ENCODE results near the gene UBB. TPM values are rescaled to one million over a fixed set of nuclear protein-coding genes. Genes with fewer than 3 reads are reported as not detected.

Gene UBB
- total RNA-seq, 1 donor = 1,077 TPM

- H3K9me3 ChIP-seq (ENCODE audit: low read depth, low read length) = no peaks in the 10 kb centered on the region
- no peaks in the 10 kb centered on the region for H3K27me3 ChIP-seq (ENCODE audit: insufficient read depth, low read length)
- H3K4me3 ChIP-seq (ENCODE audit: low read length) = no peak overlapping the region
- H3K4me1 ChIP-seq (ENCODE audit: insufficient read depth, low read length) = peaks cover 33% of the 10 kb centered on the region
These were observed 41.5 kb downstream of the UBB start for GRCh38 chr17:16422416-16422815.

- no peak overlapping the region for H3K4me3 ChIP-seq (ENCODE audit: low read length)
- H3K27me3 ChIP-seq (ENCODE audit: insufficient read depth, low read length) = no peaks in the 10 kb centered on the region
- H3K9me3 ChIP-seq (ENCODE audit: low read depth, low read length) = no peaks in the 10 kb centered on the region
- H3K4me1 ChIP-seq (ENCODE audit: insufficient read depth, low read length) = peaks cover 23% of the 10 kb centered on the region
These were observed 42.5 kb downstream of the UBB start for GRCh38 chr17:16423226-16423872.

- Histone ChIP-seq H3K4me1 (ENCODE audit: insufficient read depth, low read length) (peaks cover 5% of the 10 kb centered on the region), H3K4me3 (ENCODE audit: low read length) (no peak overlapping the region), H3K27me3 (ENCODE audit: insufficient read depth, low read length) (no peaks in the 10 kb centered on the region), H3K9me3 (ENCODE audit: low read depth, low read length) (no peaks in the 10 kb centered on the region)
These were observed 44.3 kb downstream of the UBB start for GRCh38 chr17:16425202-16425601.

- H3K9me3 ChIP-seq (ENCODE audit: low read depth, low read length) = no peaks in the 10 kb centered on the region
- no peaks in the 10 kb centered on the region for H3K27me3 ChIP-seq (ENCODE audit: insufficient read depth, low read length)
- no peaks in the 10 kb centered on the region for H3K4me1 ChIP-seq (ENCODE audit: insufficient read depth, low read length)
- no peak overlapping the region for H3K4me3 ChIP-seq (ENCODE audit: low read length)
These were observed 45.1 kb downstream of the UBB start for GRCh38 chr17:16425698-16426659.

GRCh38 chr17:16427020-16427419 lies 46.1 kb downstream of the UBB start:
- H3K4me3 ChIP-seq (ENCODE audit: low read length) = no peak overlapping the region
- H3K27me3 ChIP-seq (ENCODE audit: insufficient read depth, low read length) = no peaks in the 10 kb centered on the region
- H3K9me3 ChIP-seq (ENCODE audit: low read depth, low read length) = no peaks in the 10 kb centered on the region
- H3K4me1 ChIP-seq (ENCODE audit: insufficient read depth, low read length) = no peaks in the 10 kb centered on the region

GRCh38 chr17:16428098-16428882 lies 47.4 kb downstream of the UBB start:
- Histone ChIP-seq H3K27me3 (ENCODE audit: insufficient read depth, low read length) (no peaks in the 10 kb centered on the region), H3K9me3 (ENCODE audit: low read depth, low read length) (no peaks in the 10 kb centered on the region), H3K4me3 (ENCODE audit: low read length) (no peak overlapping the region), H3K4me1 (ENCODE audit: insufficient read depth, low read length) (no peaks in the 10 kb centered on the region)

GRCh38 chr17:16429083-16429482 lies 48.2 kb downstream of the UBB start:
- Histone ChIP-seq H3K27me3 (ENCODE audit: insufficient read depth, low read length) (no peaks in the 10 kb centered on the region), H3K4me3 (ENCODE audit: low read length) (no peak overlapping the region)

GRCh38 chr17:16430650-16431049 lies 49.8 kb downstream of the UBB start:
- Histone ChIP-seq H3K27me3 (ENCODE audit: insufficient read depth, low read length) (no peaks in the 10 kb centered on the region), H3K9me3 (ENCODE audit: low read depth, low read length) (no peaks in the 10 kb centered on the region), H3K4me3 (ENCODE audit: low read length) (no peak overlapping the region), H3K4me1 (ENCODE audit: insufficient read depth, low read length) (no peaks in the 10 kb centered on the region)

More at GRCh38 chr17:16429083-16429482, 48.2 kb downstream of the UBB start:
- Histone ChIP-seq H3K9me3 (ENCODE audit: low read depth, low read length) (no peaks in the 10 kb centered on the region), H3K4me1 (ENCODE audit: insufficient read depth, low read length) (no peaks in the 10 kb centered on the region)

- Histone ChIP-seq H3K4me3 (ENCODE audit: low read length) (no peak overlapping the region), H3K4me1 (ENCODE audit: insufficient read depth, low read length) (no peaks in the 10 kb centered on the region), H3K9me3 (ENCODE audit: low read depth, low read length) (no peaks in the 10 kb centered on the region), H3K27me3 (ENCODE audit: insufficient read depth, low read length) (no peaks in the 10 kb centered on the region)
These were observed 51.1 kb downstream of the UBB start for GRCh38 chr17:16432017-16432416.

Other genes with a start within 250 kb of the UBB start
- 162 TPM for gene NCOR1, start 165.6 kb upstream of the UBB start, total RNA-seq
- gene PIGL, start 163.9 kb upstream of the UBB start, total RNA-seq = 30.0 TPM
- 12.7 TPM for gene CENPV, start 27.6 kb upstream of the UBB start, total RNA-seq
- gene TRPV2, start 34.5 kb downstream of the UBB start, total RNA-seq = 23.1 TPM
- 2.2 TPM for gene LRRC75A, start 111.1 kb downstream of the UBB start, total RNA-seq
- gene ZNF287, start 188.1 kb downstream of the UBB start, total RNA-seq = 3.3 TPM

All from mononuclear cell (primary cell).